ENCODE measurements around the gene ZNF710.

Gene ZNF710

GRCh38 chr15:90040618-90041017 is 39.5 kb downstream of the ZNF710 start:
- no peak for DNase-seq

DNA sequence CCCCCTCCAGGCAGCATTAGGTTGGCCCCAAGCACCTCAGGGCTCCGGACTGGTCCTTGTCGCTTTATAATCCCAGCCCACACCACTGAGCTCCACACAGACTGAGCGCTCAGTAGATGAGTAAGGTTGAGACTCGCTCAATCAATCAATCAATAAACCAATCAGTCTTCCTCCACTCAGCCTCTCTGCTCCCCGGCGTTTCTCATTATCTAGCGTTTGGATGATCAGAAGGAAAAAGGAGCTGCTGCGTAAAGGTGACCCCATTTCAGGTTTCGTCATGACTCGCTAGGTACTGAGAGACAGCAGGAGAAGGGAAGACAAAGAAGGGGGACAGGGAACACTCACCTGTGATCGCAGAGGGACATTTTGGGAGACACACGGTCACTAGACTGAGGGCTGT is 41.2 kb downstream of the ZNF710 start:
- no peak for DNase-seq

DNA sequence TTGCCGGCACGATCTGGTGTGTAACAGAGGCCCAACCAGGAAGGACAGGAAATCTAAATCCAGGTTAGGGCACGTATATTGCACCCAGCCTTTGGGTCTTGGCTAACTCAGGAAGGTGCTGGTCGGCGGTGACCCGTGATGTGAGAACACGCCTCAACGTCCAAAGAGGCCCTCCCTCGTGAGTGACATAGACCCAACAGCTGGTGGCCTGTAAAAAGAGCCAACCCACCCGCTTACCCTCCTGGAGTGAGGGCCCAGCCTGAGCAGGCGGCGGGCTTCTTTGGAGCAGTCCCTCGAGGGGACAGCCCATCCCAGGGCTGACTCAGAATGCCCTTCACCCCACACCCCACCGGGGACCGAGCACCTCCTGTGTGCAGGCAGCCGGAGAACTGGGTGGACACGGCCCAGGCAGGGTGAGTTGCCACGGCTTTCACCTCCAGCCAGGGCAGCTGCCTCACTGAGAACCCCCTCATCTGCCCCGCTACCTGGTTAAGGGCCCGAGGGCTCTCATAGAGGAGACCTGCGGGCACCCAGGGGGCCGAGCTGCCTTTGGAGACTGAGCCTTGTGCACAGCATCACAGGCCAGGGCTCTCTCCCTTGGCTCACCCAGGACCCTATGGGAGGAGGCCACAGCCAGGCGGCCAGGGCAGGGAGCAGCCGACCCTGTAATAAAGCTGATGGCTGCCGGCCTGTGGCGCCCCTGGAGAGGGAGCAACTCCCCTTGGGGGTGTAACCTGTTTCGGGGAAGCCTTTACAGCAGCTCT is 41.8 kb downstream of the ZNF710 start:
- no peak for DNase-seq

- DNase-seq: no peak
These were observed 42.4 kb downstream of the ZNF710 start for GRCh38 chr15:90043530-90044010.

- DNase-seq: no peak
These were observed 43.1 kb downstream of the ZNF710 start for GRCh38 chr15:90044191-90044590.

- no peak for DNase-seq
These were observed 43.8 kb downstream of the ZNF710 start for GRCh38 chr15:90044916-90045371.

- DNase-seq: no peak
These were observed 45.2 kb downstream of the ZNF710 start for GRCh38 chr15:90046289-90046688.

DNA sequence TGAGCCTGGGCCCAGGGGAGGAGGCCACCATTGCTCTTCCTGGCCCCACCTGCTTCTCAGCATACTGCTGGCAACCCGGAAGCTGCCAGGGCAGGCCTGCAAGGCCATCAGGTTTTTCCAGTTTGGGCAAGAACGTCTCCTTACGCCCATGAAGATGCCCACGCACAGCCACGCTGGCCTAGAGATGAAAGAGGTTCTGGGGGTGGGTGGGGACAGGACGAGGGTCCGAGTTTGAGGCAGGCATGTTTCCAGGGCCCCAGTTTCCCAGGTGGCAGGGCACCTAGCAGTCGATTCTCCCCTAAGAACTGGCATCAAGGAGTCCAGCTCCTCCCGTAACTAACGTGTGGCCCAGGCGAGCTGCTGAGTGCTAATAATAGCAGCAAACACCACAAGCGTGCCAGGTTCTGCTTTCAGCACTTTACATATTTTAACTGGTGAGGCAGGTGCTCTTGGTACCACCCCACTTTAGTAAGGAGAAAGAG is 45.8 kb downstream of the ZNF710 start:
- DNase-seq: peak; percentile 84

DNA sequence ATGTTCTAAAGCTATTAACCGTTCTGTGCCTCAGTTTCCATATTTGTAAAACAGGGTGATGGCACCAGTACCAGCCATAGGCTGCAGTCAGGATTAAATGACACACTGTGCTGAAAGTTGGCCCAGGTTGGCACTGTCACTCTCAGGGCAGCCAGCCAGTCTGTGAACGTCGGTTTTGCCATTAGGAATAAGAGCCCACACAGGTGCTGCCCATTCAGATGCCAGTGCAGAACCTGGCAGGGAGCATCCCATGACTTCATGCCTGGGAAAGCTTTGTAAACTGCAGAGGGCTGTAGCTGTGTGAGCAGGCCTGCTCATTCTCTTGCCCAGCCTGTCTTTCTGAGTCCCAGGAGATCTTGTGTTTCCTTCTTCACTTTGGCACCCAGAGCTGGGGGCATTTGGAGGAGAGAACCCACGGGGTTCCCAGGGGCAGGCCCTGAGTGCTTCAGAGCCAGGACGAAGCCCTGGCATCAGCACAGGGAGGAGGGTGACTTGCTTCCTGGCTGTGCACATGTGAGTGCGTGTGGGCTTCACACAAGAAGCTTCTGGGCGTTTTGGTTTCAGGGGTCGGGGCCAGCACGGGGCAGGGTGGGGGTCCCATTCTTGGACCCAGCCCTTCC is 46.9 kb downstream of the ZNF710 start:
- DNase-seq: no peak

GRCh38 chr15:90049030-90049429 is 47.9 kb downstream of the ZNF710 start:
- no peak for DNase-seq

DNA sequence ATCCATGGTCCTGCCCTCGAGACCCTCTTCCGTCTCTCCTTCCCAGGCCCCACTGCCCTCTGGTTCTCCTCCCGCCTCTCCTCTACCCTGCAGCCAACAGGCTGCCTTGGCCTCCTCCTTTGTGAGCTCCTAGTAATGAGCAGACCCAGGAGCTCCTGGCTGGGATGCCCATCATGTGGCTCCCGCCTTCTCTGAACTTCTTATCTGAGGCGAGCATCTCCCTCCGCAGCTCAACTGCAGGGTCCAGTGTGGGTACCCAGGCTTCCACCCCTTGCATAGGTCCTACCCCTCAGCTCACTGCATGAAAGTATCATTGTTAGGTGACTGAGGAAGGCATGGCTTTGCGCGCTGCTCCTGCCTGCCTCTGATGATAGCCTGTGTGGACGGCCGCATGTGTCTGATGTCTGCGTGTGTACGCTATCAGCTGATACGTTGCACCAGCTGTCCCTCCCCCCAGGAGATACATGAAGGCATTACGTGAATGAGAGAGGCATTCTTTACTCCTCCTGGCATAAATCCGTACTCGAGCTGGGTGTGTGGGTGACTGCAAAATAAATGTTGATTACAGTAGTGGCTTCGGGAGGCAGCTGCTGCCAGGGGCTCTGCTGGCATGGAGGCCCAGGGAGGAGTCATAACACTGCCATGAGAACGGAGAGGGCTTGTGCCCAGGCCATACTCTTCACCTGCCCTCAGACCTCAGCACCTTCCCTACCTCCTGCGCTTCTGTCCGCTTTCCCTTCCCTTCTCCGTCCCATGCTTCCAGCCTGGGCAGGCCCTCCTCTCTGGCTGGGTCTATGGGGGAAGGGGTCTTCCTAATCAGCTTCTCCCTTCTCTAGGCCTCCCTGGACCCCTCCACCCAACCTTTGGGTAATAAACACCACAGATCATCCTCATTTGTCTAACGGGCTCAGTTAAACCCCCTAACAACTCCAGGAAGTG is 48.8 kb downstream of the ZNF710 start:
- no peak for DNase-seq

DNA sequence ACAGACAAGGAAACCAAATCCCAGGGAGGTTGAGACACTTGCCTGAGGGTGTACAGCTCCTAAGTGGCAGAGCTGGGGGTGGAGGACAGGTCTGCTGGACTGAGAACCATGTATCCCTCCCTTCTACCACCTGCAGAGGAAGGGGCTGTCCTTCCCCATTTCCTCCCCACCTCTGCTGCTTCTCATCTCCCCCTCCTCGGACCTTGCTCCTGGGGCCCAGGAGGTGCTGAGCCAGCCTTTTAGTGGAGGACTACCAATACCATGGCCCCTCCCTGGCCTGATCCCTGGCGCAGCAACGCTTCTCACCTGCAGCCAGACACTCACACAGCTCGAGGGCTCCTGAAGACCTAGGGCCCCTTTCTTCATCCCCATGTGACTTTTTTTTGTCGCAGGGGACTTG is 50.8 kb downstream of the ZNF710 start:
- no peak for DNase-seq

DNA sequence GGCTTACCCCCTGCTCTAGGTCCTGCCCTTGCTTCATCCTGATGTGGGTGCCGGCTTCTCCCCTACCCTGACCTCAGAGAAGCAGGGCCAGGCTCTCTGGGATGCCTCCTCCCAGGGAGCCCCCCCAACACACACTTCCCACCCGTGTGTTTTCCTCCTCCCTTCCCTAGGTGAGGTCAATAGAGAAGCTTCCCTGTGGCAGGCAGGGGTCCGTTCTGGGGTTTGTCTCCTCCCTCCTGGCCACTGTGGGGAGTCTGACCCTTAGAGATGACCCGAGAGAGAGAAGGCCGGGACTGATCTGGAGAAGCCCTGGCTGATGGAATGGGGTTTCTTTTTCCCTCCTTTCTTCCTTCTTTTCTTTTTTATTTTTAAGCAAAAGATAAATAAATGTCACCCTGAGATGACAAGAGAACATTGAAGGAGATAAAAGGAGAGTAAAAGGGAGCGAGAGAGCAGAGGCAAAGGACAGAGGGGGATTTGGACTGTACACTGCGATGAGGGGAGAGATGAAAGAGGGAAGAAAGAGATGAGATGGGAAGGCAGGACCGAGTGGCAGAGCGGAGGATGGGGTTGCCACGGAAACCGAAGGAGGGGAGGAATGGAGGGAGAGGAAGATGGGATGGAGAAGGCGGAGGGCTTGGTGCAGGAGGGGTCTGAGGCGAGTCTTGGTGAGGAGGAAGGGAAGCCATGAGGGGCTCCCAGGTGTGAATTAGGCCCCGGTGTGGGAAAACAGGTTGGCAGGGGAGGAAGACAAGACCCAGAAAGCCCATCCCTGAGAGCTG is 52.8 kb downstream of the ZNF710 start:
- no peak for DNase-seq

DNA sequence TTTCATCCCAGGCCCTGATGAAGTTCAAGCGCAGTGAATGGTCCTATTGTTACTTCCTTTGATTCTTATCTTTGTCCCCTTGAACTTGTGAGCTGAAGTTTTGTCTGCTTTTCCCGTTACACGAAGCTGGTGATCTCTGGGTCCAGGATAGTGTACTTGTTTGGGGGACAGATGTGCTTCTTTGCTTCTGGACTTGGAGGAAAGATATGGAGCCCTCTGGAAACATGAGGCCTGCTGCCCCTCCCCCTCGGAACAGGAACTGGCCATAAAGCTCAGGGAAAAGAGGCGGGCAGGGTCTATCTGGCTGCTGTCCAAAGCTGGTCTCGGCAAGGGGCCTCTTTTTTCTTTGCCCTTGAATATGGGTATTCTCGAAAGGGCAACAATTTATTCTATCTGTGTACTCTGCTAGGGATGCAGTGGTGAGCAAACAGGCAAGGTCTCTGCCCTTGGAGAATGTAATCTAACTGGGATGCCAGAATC is 53.5 kb downstream of the ZNF710 start:
- DNase-seq: no peak

- DNase-seq: no peak
These were observed 54.1 kb downstream of the ZNF710 start for GRCh38 chr15:90055182-90055581.

GRCh38 chr15:90056529-90056928 is 55.4 kb downstream of the ZNF710 start:
- DNase-seq: no peak

DNA sequence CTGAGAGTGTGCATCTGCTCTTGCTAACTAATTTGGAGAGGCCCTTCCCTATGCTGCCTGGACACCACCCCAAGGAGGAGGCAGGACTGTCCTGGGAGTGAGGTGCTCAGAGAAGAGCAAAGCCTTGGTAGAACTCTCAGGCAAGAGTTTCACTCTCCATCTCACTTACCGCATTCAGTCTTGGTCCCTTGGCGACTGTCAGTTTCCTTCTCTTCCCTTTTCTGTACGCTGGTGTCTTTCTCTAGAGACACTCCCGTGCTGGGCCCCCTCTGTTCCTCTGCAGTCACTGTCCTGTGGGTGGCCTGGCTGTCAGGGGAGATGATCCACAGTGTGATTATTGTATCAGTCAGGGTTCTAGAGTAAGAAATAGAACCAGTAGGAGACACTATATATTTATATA is 57.2 kb downstream of the ZNF710 start:
- DNase-seq: no peak

GRCh38 chr15:90058775-90059174 is 57.7 kb downstream of the ZNF710 start:
- no peak for DNase-seq

GRCh38 chr15:90059208-90059985 is 58.3 kb downstream of the ZNF710 start:
- no peak for DNase-seq

GRCh38 chr15:90060797-90061196 is 59.7 kb downstream of the ZNF710 start:
- DNase-seq: no peak

DNA sequence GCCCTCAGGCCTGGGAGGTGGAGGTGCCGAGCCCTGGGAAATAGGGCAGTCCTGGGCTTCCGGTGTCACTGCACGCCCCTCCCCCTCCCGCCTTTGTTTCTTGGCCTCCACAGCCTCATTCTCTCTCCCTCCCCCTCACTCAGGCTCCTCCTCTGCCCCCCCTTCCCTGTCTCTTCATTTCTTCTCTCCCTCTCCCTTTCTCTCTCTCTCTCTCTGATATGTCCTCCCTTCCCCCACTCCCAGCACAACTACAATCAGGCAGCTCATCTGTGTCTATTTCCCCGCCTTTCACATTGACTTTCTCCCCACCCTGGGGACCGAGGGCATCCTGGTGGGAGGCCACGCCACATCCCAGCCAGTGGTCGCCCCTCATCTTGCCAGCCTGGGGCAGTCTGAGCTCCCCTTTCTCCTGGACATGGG is 60.9 kb downstream of the ZNF710 start:
- no peak for DNase-seq
